GM12873 (cell line): Measurements from ENCODE around the gene DLG2.

ENCODE experiments used
- CTCF ChIP-seq: IDR thresholded peaks from 2 replicates; pipeline ENCODE4 v1.5.1; 2012; ENCODE audit warnings: low read depth, mild to moderate bottlenecking, moderate library complexity, low read length, control low read depth; ENCODE audit not compliant: insufficient read depth; ENCODE audit errors: missing control alignments

Gene DLG2

GRCh38 chr11:83681031-83681781 lies 1945.9 kb downstream of the DLG2 start:
- TF ChIP-seq CTCF: no peak

- TF ChIP-seq CTCF: no peak
Measured at GRCh38 chr11:83680321-83680720, 1946.8 kb downstream of the DLG2 start.

- TF ChIP-seq CTCF: no peak
Measured at GRCh38 chr11:83678831-83679584, 1948.1 kb downstream of the DLG2 start.

- TF ChIP-seq CTCF: no peak
Measured at GRCh38 chr11:83677730-83678129, 1949.4 kb downstream of the DLG2 start.

GRCh38 chr11:83676056-83676601 lies 1951.0 kb downstream of the DLG2 start:
- no peak for TF ChIP-seq CTCF

GRCh38 chr11:83674102-83674896 lies 1952.8 kb downstream of the DLG2 start:
- no peak for TF ChIP-seq CTCF
